NCI-H2196 treated with DMSO at 0.1 percent for 48 hours (cell line): ENCODE measurements around the gene GABRR2.

Experiments
- DNase-seq: peaks from one replicate; lab custom pipeline; 2025; ENCODE audit not compliant: unreplicated experiment; lab: John Stamatoyannopoulos, UW

The GABRR2 gene

GRCh38 chr6:89214197-89214596 lies 100.9 kb downstream of the GABRR2 start:
- no peak for DNase-seq

- no peak for DNase-seq
Measured at GRCh38 chr6:89212472-89212871, 102.6 kb downstream of the GABRR2 start.

GRCh38 chr6:89209457-89209856 lies 105.6 kb downstream of the GABRR2 start:
- no peak for DNase-seq

GRCh38 chr6:89208551-89208950 lies 106.5 kb downstream of the GABRR2 start:
- no peak for DNase-seq
